Spleen (tissue), 11 donors: ENCODE results near the gene SSR1. TPM values are rescaled to one million over a fixed set of nuclear protein-coding genes. Genes with fewer than 3 reads are reported as not detected.

Experiments
- DNase-seq: peaks from one replicate; pipeline ENCODE4 v3.0.0-alpha.2; 2020
- H3K27ac ChIP-seq, 8 donors: fragments of 200-600 bp; sonication (generic) in 7 of 8; 1 replicate in 4 of 8; 2 replicates in 4 of 8; pipeline versions ENCODE4 v1.5.0 to v1.8.0; 2016 to 2021; ENCODE audit warnings: inconsistent platforms in 4 of 8, mild to moderate bottlenecking in 4 of 8, moderate library complexity in 1 of 8
- H3K27me3 ChIP-seq, 7 donors: fragments of 200-600 bp; sonication (generic) in 6 of 7; replicated peaks in 1 of 7; 1 replicate in 4 of 7; 2 replicates in 3 of 7; pipeline versions ENCODE4 v1.5.0 to v1.8.0; 2016 to 2021; ENCODE audit warnings: inconsistent platforms in 3 of 7, mild to moderate bottlenecking in 1 of 7
- H3K36me3 ChIP-seq, 6 donors: fragments of 200-600 bp; sonication (generic) in 5 of 6; 1 replicate in 4 of 6; 2 replicates in 2 of 6; pipeline versions ENCODE4 v1.5.0 to v1.8.0; 2016 to 2021; ENCODE audit warnings: inconsistent platforms in 2 of 6
- H3K4me1 ChIP-seq, 6 donors: fragments of 200-600 bp; sonication (generic) in 5 of 6; 1 replicate in 3 of 6; 2 replicates in 3 of 6; pipeline versions ENCODE4 v1.5.0 to v1.8.0; 2016 to 2021; ENCODE audit warnings: inconsistent platforms in 3 of 6
- H3K4me3 ChIP-seq, 8 donors: fragments of 200-600 bp; sonication (generic) in 7 of 8; 1 replicate in 4 of 8; 2 replicates in 4 of 8; pipeline versions ENCODE4 v1.5.0 to v1.8.0; 2016 to 2021; ENCODE audit warnings: inconsistent platforms in 4 of 8, mild to moderate bottlenecking in 4 of 8, moderate library complexity in 2 of 8
- H3K9me3 ChIP-seq, 8 donors: fragments of 200-600 bp; sonication (generic) in 7 of 8; 1 replicate in 4 of 8; 2 replicates in 4 of 8; pipeline versions ENCODE4 v1.5.0 to v1.8.0; 2016 to 2021; ENCODE audit warnings: inconsistent platforms in 4 of 8
- POLR2A ChIP-seq, 3 donors: fragments of 450-650 bp; IDR thresholded peaks; one replicate each; pipeline ENCODE4 v1.5.1; 2017; ENCODE audit warnings: antibody characterized with exemption in 3 of 3, mild to moderate bottlenecking in 1 of 3
- POLR2AphosphoS5 ChIP-seq, 3 donors: sonication (generic); formaldehyde crosslinking; IDR thresholded peaks; one replicate each; pipeline ENCODE4 v1.5.1; 2017; ENCODE audit warnings: antibody characterized with exemption in 3 of 3
- WGBS, 5 donors: extraction: QIAGEN DNeasy Blood & Tissue Kit in 3 of 5; methylation state at CpG; one replicate each; pipeline versions ENCODE4 v1.1.5 to v1.1.7; 2013 to 2018; 5-methylcytosine and 5-hydroxymethylcytosine counted together
- intact Hi-C: fragments of 100-400 bp; cut with DNase I; formaldehyde crosslinking; loops from one replicate; pipeline ENCODE4 v1.15.0; 2023; ENCODE audit warnings: low total_unique reads
- polyA plus RNA-seq, 3 donors: library from polyadenylated mRNA; stranded (reverse); fragments of 200-250 nt; gene quantifications; one replicate each; pipeline ENCODE4 v1.2.1, GENCODE V29; 2013
- total RNA-seq, 7 donors: library from RNA; depleted of rRNA in 3 of 7; stranded (reverse); fragments of >200 nt in 3 of 7; fragmentation: NEBNext Ultra II Directional in 4 of 7; extraction: Animal tissue kit (Norgen Biotek cat#: 25700) in 4 of 7; gene quantifications; one replicate each; pipeline versions ENCODE4 v1.1.0 to v1.2.1, GENCODE V29; 2016 to 2021
- TF ChIP-seq, protein P1 (sequence below), 11 experiments: fragments of 200-600 bp in 7 of 11; fragments of 450-650 bp in 4 of 11; sonication (generic) in 4 of 11; IDR thresholded peaks in 8 of 11; conservative IDR thresholded peaks in 3 of 11; 1 replicate in 7 of 11; 2 replicates in 4 of 11; pipeline versions ENCODE4 v1.4.0 to v1.8.0; 2016 to 2021; ENCODE audit warnings: antibody characterized with exemption in 11 of 11, inconsistent platforms in 4 of 11, mild to moderate bottlenecking in 1 of 11
- donor health status: healthy with polysubstance abuse.
- donor health status: DM: no; HTN: no; CAD: no; lungs with moderate emphysema.
- donor health status: DM: no; HTN: no; CAD: no.
- donor health status: Bipolar disorder and iron deficiency.
- donor health status: healthy.
- donor health status: DM: no; HTN: no; CAD: no.
- donor health status: DM: yes; HTN: yes; CAD: no.

The SSR1 gene
- total and polyA plus RNA-seq, 10 donors, result 15.8 to 132 (median 72.9) TPM

DNA sequence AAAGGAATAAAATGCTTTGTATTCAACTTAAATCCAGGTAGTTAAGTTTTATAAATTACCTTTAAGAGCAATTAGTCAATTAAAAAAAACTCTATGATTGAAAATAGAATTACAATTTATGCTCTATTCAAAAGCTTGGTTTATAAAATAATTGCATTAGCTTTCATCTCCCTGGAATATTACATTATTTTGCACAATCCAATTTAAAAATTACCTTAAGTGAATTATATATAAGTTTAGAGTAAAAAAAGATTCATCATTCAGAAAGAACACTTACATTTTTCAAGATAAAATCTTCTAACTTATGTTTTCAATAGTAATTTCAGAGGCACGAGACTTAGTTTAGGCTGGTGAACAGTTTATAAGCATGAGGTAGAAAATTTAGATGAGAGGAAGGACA is 14.9 kb downstream of the SSR1 start:
- Histone ChIP-seq H3K9me3 (no peaks in the 10 kb centered on the region), H3K4me3 (no peak overlapping the region), H3K27ac (no peak overlapping the region), H3K4me1 (no peaks in the 10 kb centered on the region), H3K36me3 (peaks cover 0 to 100% (median 89%) of the 10 kb centered on the region in 6 donors), H3K27me3 (no peaks in the 10 kb centered on the region)
- no peak for TF ChIP-seq POLR2A (IDR thresholded peaks at IDR 0.05)
- TF ChIP-seq POLR2AphosphoS5 (IDR thresholded peaks at IDR 0.05), result no peak
- TF ChIP-seq, protein P1, sequence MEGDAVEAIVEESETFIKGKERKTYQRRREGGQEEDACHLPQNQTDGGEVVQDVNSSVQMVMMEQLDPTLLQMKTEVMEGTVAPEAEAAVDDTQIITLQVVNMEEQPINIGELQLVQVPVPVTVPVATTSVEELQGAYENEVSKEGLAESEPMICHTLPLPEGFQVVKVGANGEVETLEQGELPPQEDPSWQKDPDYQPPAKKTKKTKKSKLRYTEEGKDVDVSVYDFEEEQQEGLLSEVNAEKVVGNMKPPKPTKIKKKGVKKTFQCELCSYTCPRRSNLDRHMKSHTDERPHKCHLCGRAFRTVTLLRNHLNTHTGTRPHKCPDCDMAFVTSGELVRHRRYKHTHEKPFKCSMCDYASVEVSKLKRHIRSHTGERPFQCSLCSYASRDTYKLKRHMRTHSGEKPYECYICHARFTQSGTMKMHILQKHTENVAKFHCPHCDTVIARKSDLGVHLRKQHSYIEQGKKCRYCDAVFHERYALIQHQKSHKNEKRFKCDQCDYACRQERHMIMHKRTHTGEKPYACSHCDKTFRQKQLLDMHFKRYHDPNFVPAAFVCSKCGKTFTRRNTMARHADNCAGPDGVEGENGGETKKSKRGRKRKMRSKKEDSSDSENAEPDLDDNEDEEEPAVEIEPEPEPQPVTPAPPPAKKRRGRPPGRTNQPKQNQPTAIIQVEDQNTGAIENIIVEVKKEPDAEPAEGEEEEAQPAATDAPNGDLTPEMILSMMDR (IDR thresholded peaks at IDR 0.05 in 8 of 11, conservative IDR thresholded peaks at IDR 0.05 in 3 of 11), result no peak
- intact Hi-C loops, result no loop called here
- DNase-seq, result no peak
- WGBS, 5 donors, result 91 to 100% (median 97%) methylated on average over 1 of the region's 1 CpG

DNA sequence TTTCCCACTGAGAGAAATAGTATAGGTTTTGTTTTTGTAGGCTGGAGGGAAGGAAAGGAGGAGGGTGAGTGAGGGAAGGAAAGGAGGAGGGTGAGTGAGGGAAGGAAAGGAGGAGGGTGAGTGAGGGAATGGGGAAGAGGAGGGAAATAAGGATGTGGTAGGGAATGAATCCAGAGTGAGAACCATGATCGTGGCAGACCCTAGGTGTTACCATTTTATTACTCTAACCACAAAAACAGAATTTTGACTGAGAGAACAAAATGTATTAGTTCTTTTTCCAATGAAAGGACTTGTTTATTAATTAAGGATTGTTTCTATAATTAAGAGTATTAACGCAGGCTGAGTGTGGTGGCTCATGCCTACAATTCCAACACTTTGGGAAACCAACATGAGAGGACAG is 16.4 kb downstream of the SSR1 start:
- intact Hi-C loops, result no loop called here
- H3K27ac ChIP-seq, result no peak overlapping the region
- peaks cover 0 to 100% (median 87%) of the 10 kb centered on the region in 6 donors for H3K36me3 ChIP-seq
- H3K9me3 ChIP-seq, result no peaks in the 10 kb centered on the region
- no peaks in the 10 kb centered on the region for H3K27me3 ChIP-seq
- 77 to 88% (median 82%) methylated on average over 2 of the region's 2 CpGs for WGBS, 5 donors
- H3K4me3 ChIP-seq, result no peak overlapping the region
- no peak for DNase-seq
- TF ChIP-seq POLR2A (IDR thresholded peaks at IDR 0.05) (no peak), POLR2AphosphoS5 (IDR thresholded peaks at IDR 0.05) (no peak)
- TF ChIP-seq, protein P1 (IDR thresholded peaks at IDR 0.05 in 8 of 11, conservative IDR thresholded peaks at IDR 0.05 in 3 of 11), result no peak
- H3K4me1 ChIP-seq, result peaks cover 0 to 4% (median 0%) of the 10 kb centered on the region in 6 donors

DNA sequence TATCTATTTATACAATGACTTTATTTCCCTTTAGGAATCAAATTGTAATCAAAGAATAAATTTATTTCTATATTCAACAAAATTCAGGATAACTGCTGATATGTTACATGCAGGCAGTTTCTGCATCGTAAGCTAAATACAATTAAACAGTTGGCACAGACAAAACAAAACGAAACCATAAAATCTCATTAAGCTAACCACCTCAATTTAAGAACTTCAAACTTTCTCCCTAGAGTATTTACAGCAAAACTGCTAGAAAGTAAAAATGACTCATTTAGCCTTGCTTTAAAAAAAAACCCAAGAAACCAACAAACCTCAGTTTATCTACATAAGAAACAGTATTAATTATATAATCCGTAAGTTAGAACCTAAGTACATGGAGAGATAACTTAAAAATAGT is 17.1 kb downstream of the SSR1 start:
- TF ChIP-seq POLR2A (IDR thresholded peaks at IDR 0.05) (no peak), POLR2AphosphoS5 (IDR thresholded peaks at IDR 0.05) (no peak)
- TF ChIP-seq, protein P1 (IDR thresholded peaks at IDR 0.05 in 8 of 11, conservative IDR thresholded peaks at IDR 0.05 in 3 of 11), result no peak
- Histone ChIP-seq H3K4me3 (no peak overlapping the region), H3K4me1 (peaks cover 0 to 4% (median 0%) of the 10 kb centered on the region in 6 donors), H3K36me3 (peaks cover 0 to 100% (median 85%) of the 10 kb centered on the region in 6 donors), H3K27me3 (no peaks in the 10 kb centered on the region), H3K27ac (no peak overlapping the region), H3K9me3 (no peaks in the 10 kb centered on the region)
- WGBS, 5 donors, result 87 to 92% (median 89%) methylated on average over 3 of the region's 3 CpGs
- intact Hi-C loops, result no loop called here
- no peak for DNase-seq

DNA sequence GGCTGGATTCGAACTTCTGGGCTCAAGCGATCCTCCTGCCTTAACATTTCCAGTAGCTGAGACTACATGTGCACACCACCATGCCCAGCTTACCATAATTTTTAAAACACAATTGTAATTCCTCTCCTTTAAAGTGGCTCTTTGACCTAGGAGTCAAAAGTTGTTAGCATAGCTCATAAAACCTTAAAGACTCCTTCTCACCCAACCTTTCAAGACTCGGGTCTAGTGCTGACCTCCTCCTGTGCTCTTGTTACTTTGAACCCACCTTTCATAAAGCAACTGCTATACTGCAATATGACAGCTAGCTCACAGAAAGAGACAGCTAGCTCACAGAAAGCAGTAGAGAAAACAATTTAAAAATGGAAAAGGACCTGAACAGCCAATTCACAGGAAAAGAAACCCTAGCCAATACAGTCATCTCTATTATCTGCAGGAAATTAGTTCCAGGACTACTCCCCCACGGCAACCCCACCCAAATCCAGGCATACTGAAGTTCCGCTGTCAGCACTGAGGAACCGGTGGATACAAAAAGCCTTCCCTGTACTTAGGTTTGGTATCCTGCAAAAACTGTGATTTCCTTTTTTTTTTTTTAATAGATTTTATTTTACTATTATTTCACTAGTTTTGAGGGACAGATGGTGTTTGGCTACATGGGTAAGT is 20.3 kb downstream of the SSR1 start:
- peak overlapping the region in 5 of 8 donors; percentile 25 to 70 (median 29) for H3K27ac ChIP-seq
- no peaks in the 10 kb centered on the region for H3K27me3 ChIP-seq
- TF ChIP-seq POLR2A (IDR thresholded peaks at IDR 0.05) (no peak), POLR2AphosphoS5 (IDR thresholded peaks at IDR 0.05) (no peak)
- TF ChIP-seq, protein P1 (IDR thresholded peaks at IDR 0.05 in 8 of 11, conservative IDR thresholded peaks at IDR 0.05 in 3 of 11), result no peak
- 75 to 96% (median 83%) methylated on average over 6 of the region's 6 CpGs for WGBS, 5 donors
- peaks cover 0 to 4% (median 0%) of the 10 kb centered on the region in 6 donors for H3K4me1 ChIP-seq
- H3K9me3 ChIP-seq, result no peaks in the 10 kb centered on the region
- intact Hi-C loops, result no loop called here
- H3K36me3 ChIP-seq, result peaks cover 0 to 100% (median 84%) of the 10 kb centered on the region in 6 donors
- no peak for DNase-seq
- no peak overlapping the region for H3K4me3 ChIP-seq
